ELF-1 (cell line): ENCODE results near the gene SLC16A10.
A peak's percentile ranks its signal among the peaks of the same experiment; 100 is the strongest.
"Not testable (repeated sequence)": the region's sequence is repeated elsewhere in the genome, so short reads cannot be mapped to it uniquely, and the experiment has no call there.

Source experiments
- DNase-seq: peaks from one replicate; pipeline ENCODE4 v3.0.0-alpha.2; 2016; ENCODE audit warnings: low read depth, low spot score

SLC16A10 gene

GRCh38 chr6:111184827-111185532 is 97.7 kb downstream of the SLC16A10 start:
- no peak for DNase-seq

DNA sequence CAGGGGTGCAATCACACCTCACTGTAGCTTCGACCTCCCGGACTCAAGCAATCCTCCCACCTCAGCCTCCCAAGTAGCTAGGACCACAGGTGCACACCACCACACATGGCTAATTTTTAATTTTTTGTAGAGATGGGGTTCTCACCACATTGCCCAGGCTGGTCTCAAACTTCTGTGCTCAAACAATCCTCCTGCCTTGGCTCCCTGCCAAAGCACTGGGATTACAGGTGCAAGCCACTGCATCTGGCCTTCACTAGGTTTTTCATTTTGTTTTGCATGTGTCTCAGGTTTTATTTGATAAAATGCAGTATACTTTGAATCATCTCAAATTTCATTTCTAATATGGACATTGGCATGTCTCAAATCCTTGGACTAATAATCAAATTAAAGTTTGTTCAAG is 98.7 kb downstream of the SLC16A10 start:
- no peak for DNase-seq

DNA sequence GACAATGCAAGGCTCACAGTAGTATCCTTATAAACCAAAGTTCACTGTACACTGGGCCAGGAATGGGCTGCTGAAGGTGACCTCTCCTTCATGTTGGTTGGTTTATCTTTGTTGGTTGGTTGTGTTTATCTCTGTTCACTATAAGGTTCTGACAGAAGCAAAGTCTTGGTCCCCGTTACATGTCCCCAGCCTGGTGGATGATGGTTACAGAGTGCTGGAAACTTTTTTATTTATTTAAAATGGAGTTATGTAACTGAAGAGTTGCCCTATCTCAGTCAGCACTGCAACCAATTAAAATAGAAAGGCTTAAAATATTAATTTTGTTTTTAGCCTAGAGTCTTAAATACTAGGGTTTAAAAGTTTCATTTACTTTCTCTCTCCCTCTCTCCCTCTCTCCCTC is 100.6 kb downstream of the SLC16A10 start:
- DNase-seq, result no peak

DNA sequence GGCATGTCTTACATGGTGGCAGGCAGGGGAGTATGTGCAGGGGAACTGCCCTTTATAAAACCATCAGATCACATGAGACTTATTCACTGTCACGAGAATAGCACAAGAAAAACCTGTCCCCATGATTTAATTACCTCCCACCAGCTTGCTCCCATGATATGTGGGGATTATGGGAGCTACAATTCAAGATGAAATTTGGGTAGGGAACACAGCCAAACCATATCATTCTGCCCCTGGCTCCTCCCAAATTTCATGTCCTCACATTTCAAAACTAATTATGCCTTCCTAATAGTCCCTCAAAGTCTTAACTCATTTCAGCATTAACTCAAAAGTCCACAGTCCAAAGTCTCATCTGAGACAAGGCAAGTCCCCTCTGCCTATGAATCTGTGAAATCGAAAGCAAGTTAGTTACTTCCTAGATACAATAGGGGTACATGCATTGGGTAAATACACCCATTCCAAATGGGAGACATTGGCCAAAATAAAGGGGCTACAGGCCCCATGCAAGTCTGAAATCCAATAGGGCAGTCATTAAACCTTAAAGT is 102.4 kb downstream of the SLC16A10 start:
- DNase-seq, result not testable (repeated sequence)

GRCh38 chr6:111190637-111191036 is 103.3 kb downstream of the SLC16A10 start:
- no peak for DNase-seq

DNA sequence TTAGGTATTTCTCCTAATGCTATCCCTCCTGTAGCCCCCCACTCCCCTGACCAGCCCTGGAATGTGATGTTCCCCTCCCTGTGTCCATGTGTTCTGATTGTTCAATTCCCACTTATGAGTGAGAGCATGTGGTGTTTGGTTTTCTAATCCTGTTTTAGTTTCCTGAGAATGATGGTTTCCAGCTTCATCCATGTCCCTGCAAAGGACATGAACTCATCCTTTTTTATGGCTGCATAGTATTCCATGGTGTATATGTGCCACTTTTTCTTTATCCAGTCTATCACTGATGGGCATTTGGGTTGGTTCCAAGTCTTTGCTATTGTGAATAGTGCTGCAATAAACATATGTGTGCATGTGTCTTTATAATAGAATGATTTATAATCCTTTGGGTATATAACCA is 103.8 kb downstream of the SLC16A10 start:
- DNase-seq, result not testable (repeated sequence)

DNA sequence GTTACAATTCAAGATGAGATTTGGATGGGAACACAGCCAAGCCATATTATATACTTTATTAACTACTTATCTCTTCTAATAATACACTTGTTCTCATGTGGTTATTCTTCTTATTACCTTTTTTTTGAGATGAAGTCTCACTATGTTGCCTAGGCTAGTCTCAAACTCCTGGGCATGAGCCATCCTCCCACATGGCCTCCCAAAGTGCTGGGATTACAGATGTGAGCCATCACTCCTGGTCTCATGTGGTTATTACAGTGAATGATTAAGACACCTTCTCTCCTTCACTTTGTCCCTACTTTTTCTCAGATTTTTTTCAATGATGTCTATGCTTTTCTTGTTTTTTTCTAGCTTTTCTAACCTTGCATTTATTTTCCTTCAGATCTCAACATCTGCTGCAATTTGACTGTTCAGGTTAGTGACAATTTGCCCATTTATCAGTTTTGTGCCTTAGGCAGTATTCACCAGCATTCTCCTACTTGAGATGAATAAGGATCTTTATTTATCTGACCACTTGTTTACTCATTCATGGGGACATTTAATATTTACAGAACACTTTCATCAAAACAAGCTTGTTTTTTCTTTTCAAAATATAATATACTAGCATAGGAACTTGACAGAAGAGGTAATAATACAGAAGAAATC is 105.7 kb downstream of the SLC16A10 start:
- DNase-seq, result no peak

GRCh38 chr6:111195656-111196055 is 108.4 kb downstream of the SLC16A10 start:
- no peak for DNase-seq

DNA sequence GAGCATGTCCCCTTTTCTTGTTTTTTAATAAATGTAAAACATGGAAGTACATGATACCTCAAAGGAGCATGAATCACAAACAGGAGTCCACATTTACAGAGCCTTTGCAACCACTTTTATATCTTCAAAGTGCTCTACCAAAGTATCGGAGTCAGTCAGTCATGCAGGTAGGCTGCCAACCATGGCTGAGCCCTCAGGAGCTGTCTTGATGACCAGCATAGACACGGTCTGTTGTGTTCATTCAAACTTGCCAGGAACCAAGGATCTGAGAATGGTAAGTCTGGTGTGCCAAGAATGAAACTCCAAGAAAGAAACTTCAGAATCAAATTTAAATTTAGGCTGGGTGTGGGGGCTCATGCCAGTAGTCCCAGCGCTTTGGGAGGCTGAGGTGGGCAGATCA is 111.5 kb downstream of the SLC16A10 start:
- DNase-seq, result no peak

DNA sequence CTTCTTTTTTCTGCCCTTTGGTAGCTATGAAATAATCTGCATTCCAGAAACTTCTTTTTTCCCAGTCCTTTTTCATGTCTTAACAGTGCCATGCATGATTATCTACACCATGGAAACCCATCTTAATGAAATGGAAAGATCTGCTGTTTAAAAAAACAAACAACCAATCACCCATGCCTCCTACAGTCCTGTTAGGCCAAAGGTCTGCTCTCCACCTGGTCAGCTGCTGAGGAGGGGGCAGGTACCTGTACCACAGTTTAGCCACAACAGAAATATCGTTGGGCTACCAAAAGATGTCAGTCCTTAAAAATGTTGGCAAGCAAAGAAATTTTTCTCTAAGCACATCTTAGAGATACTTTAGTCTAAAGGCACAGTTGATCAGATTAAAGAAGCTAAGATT is 112.6 kb downstream of the SLC16A10 start:
- DNase-seq, result no peak

GRCh38 chr6:111200350-111201243 is 113.3 kb downstream of the SLC16A10 start:
- DNase-seq, result no peak

DNA sequence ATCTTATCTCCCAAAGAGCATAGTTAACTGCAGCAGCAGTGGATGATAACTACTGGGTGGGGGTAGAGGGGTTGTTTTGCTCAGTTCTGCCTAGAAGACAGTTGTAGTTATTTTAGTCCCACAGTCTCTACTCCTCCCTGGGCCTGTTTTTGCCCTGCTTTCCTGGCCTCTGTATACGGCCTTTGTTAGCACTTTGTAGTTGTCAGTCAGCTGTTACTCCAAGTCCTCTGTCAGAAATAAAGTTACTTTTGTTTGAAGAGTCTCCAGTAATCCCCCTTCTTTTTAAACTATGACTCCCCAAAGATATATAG is 113.9 kb downstream of the SLC16A10 start:
- DNase-seq, result no peak

DNA sequence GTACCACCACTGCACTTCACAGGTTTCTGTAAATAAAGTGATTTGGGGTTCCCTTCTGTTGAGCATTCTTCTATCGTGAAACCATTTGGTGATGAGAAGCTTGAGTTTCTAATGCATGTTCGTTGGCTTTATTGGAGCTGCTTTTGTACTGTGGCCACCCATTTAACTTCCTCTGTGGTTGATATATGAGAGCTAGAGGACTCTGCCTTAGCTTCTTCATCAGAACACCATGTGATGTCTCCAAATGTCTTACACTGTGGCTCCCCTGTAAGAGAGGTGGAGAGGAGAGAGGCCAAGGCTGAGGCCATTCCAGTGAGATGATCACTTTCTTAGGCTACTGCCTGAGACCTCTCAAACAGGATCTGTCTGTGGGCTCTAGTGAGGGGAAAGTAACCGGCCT is 114.5 kb downstream of the SLC16A10 start:
- no peak for DNase-seq

- not testable (repeated sequence) for DNase-seq
Measured at GRCh38 chr6:111203539-111203938, 116.2 kb downstream of the SLC16A10 start.

DNA sequence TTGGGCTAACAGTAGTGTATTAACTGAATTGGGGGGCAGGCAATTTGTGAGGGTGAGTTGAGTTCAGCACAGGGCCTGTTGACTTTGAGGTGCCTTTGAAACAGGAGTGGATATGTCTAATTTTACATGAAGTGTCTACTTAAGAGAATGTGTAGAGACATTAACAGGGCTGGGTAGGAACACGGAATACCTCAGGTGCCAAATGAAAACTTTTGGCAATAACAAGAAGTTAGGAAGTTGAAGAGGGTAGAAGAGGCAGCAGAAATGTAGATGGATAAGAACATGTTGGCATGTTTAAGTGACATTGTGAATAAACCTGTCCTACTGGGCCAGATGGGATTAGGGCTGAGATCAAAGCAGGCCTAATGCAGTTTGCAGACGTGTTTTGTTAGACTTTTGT is 117.0 kb downstream of the SLC16A10 start:
- no peak for DNase-seq

DNA sequence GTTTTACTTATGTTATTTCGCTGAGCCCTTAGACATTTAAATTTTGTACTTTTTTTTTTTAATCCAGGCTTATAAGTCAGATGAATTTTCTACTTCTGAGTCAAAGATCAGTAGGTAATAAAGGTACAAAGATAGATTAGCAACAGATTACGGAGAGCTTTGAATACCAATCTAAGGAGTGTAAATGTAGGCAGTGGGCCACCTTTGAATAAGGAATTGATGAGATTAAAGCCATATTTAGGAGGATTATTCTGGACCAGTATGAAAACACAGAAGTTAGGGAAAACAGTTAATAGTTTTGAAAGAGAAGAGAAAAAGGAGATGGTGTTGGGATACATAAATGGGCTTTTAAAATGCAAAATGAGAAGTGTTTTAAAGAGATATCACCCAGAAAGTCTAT is 117.6 kb downstream of the SLC16A10 start:
- DNase-seq, result no peak

GRCh38 chr6:111205502-111205901 is 118.2 kb downstream of the SLC16A10 start:
- no peak for DNase-seq

- DNase-seq, result no peak
Measured at GRCh38 chr6:111207141-111207858, 120.0 kb downstream of the SLC16A10 start.

DNA sequence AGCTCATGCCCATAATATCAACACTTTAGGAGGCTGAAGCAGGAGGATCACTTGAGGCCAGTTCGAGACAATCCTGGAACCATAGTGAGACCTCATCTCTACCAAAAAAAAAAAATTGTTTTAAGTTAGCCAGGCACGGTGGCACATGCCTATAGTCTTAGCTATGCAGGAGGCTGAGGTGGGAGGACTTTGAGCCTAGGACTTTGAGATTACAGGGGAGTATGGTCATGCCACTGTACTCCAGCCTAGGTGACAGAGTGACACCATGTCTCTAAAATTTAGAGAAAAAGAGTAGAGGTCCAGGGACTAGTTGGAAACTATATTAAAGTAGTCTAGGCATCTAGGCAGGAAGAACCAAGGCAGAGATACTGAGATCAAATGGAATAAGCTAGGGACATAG is 121.6 kb downstream of the SLC16A10 start:
- no peak for DNase-seq

- DNase-seq, result peak; percentile 44
Measured at GRCh38 chr6:111210194-111210728, 123.0 kb downstream of the SLC16A10 start.

DNA sequence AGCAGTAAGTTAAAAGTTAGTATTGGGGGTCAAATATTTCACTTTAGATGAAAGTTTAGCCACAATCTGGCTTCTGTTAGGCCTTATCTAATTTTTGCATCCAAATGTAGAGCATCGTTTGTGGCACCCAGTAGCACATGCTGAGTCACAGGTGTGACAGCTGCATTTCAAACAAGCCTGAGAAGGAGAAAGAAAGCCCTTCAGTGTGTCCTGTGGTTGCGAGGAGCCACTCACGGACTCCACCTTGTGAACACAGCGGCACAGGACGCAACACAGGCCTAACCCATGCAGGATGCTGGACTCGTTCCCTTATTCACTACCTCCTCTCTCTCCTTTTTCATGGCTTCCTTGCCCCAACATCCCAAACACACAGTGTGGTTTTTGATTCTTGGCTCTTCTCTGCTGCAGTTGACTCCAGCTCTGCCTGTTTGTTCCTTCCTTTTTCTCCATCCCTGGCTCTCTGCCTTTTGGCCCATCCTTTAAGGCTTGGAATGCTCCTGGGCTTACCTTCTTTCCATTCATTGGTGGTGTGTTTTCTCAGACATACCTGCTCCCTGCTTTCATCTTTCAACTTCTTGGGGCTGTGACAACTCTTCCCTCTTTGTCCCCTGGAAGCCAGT is 124.2 kb downstream of the SLC16A10 start:
- DNase-seq, result no peak
